ENCODE measurements around the gene AK8. TPM values are rescaled to one million over a fixed set of nuclear protein-coding genes. Genes with fewer than 3 reads are reported as not detected.
A peak's percentile ranks its signal among the peaks of the same experiment; 100 is the strongest.
"Not testable (repeated sequence)": the region's sequence is repeated elsewhere in the genome, so short reads cannot be mapped to it uniquely, and the experiment has no call there.

The AK8 gene
- total RNA-seq, 6 experiments from 2014 or later = 0.07 to 0.24 (median 0.12) TPM; not detected in 1

- H3K4me1 Mint-ChIP-seq (ENCODE audit: low read depth) = peaks cover 6% of the 10 kb centered on the region; the same call in 1 of the 2 replicates
- H3K36me3 Mint-ChIP-seq (ENCODE audit: low read depth) = no peaks in the 10 kb centered on the region
- H3K27ac Mint-ChIP-seq = no peak overlapping the region
- peaks cover 19% of the 10 kb centered on the region for H3K27me3 Mint-ChIP-seq (ENCODE audit: insufficient read depth)
- no peak for DNase-seq
- peaks cover 7% of the 10 kb centered on the region for H3K9me3 Mint-ChIP-seq
- H3K4me3 Mint-ChIP-seq = no peak overlapping the region
- no peak for TF ChIP-seq CTCF (IDR thresholded peaks at IDR 0.05)
Measured at GRCh38 chr9:132773764-132774339, 104.2 kb downstream of the AK8 start.

- H3K4me3 Mint-ChIP-seq = no peak overlapping the region
- no peak for TF ChIP-seq CTCF (IDR thresholded peaks at IDR 0.05)
- H3K27me3 Mint-ChIP-seq (ENCODE audit: insufficient read depth) = peaks cover 19% of the 10 kb centered on the region
- DNase-seq = no peak
- H3K27ac Mint-ChIP-seq = no peak overlapping the region
- H3K36me3 Mint-ChIP-seq (ENCODE audit: low read depth) = no peaks in the 10 kb centered on the region
- peaks cover 7% of the 10 kb centered on the region for H3K9me3 Mint-ChIP-seq
- H3K4me1 Mint-ChIP-seq (ENCODE audit: low read depth) = peaks cover 6% of the 10 kb centered on the region; the same call in 1 of the 2 replicates
Measured at GRCh38 chr9:132773093-132773492, 105.0 kb downstream of the AK8 start.

- not testable (repeated sequence) for H3K36me3 Mint-ChIP-seq (ENCODE audit: low read depth); H3K27ac Mint-ChIP-seq; H3K4me1 Mint-ChIP-seq (ENCODE audit: low read depth); DNase-seq; H3K4me3 Mint-ChIP-seq; H3K9me3 Mint-ChIP-seq
- peaks cover 13% of the 10 kb centered on the region for H3K27me3 Mint-ChIP-seq (ENCODE audit: insufficient read depth)
Measured at GRCh38 chr9:132771752-132772151, 106.3 kb downstream of the AK8 start.

- no peak overlapping the region; the same call in 1 of the 2 replicates for H3K4me3 Mint-ChIP-seq
- no peak for TF ChIP-seq CTCF (IDR thresholded peaks at IDR 0.05)
- no peaks in the 10 kb centered on the region for H3K36me3 Mint-ChIP-seq (ENCODE audit: low read depth)
- DNase-seq = no peak
- H3K4me1 Mint-ChIP-seq (ENCODE audit: low read depth) = peaks cover 6% of the 10 kb centered on the region; the same call in 1 of the 2 replicates
- H3K27ac Mint-ChIP-seq = no peak overlapping the region
- H3K27me3 Mint-ChIP-seq (ENCODE audit: insufficient read depth) = peaks cover 12% of the 10 kb centered on the region
- peaks cover 7% of the 10 kb centered on the region for H3K9me3 Mint-ChIP-seq
Measured at GRCh38 chr9:132770770-132771310, 107.2 kb downstream of the AK8 start.

GRCh38 chr9:132769906-132770769, 107.9 kb downstream of the AK8 start:
- Mint-ChIP-seq H3K9me3 (peaks cover 7% of the 10 kb centered on the region), H3K27me3 (ENCODE audit: insufficient read depth) (peaks cover 10% of the 10 kb centered on the region), H3K4me3 (peak overlapping the region; percentile 99), H3K27ac (peak overlapping the region; percentile 94), H3K36me3 (ENCODE audit: low read depth) (no peaks in the 10 kb centered on the region), H3K4me1 (ENCODE audit: low read depth) (peaks cover 6% of the 10 kb centered on the region; the same call in 1 of the 2 replicates)
- DNase-seq = no peak
- TF ChIP-seq CTCF (IDR thresholded peaks at IDR 0.05) = no peak
